ENCODE results near the gene NMRAL1. TPM values are rescaled to one million over a fixed set of nuclear protein-coding genes. Genes with fewer than 3 reads are reported as not detected.

The NMRAL1 gene
- total and polyA plus RNA-seq, 10 of the 15 experiments (the other 5 are each of a cell fraction or from before 2014, with no cell fraction given): 4.8 to 102 (median 62.5) TPM

DNA sequence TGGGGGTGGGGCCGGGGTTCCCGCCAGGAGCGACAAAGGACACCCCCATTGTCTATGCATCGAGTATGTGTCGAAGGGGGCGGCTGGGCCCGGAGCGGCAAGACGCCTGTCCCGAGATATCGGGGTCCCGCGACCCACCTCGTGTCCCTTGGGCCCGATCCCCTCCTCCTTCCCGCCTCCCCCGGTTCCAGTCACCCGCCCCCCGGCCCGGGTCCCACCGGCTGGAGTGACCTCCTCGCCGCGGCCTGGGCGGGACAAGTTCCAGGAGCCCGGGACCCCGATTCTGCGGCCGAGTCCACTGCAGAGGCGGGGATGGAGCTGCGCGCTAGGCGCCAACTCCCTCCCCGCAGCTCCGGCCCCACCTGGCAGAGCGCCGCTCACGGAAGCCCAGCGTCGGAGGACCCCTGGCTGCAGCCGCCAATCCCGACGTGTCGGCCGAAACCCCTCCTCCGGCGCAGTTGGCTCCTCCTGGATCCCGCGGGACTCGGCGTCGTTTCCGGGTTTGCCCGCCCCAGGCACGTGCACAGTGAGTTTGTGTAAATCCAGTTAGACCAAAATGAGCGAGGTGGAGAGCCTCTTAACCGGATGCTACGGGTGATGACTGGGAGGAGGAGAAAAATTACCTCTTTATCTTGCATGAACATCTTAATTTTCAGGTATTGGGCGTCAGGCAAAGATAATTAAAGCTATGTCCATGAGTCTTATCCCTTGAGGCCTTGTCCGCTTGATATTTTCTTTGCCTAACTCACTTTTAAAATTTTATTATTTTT, at the start of gene NMRAL1 (continued):
- TF ChIP-seq, protein P1, sequence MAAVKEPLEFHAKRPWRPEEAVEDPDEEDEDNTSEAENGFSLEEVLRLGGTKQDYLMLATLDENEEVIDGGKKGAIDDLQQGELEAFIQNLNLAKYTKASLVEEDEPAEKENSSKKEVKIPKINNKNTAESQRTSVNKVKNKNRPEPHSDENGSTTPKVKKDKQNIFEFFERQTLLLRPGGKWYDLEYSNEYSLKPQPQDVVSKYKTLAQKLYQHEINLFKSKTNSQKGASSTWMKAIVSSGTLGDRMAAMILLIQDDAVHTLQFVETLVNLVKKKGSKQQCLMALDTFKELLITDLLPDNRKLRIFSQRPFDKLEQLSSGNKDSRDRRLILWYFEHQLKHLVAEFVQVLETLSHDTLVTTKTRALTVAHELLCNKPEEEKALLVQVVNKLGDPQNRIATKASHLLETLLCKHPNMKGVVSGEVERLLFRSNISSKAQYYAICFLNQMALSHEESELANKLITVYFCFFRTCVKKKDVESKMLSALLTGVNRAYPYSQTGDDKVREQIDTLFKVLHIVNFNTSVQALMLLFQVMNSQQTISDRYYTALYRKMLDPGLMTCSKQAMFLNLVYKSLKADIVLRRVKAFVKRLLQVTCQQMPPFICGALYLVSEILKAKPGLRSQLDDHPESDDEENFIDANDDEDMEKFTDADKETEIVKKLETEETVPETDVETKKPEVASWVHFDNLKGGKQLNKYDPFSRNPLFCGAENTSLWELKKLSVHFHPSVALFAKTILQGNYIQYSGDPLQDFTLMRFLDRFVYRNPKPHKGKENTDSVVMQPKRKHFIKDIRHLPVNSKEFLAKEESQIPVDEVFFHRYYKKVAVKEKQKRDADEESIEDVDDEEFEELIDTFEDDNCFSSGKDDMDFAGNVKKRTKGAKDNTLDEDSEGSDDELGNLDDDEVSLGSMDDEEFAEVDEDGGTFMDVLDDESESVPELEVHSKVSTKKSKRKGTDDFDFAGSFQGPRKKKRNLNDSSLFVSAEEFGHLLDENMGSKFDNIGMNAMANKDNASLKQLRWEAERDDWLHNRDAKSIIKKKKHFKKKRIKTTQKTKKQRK (IDR thresholded peaks at IDR 0.05; ENCODE audit: low read depth, low read length): no peak
- TF ChIP-seq CREM (IDR thresholded peaks at IDR 0.05; ENCODE audit: low read depth) (peak; percentile 56; the same call in 1 of the 2 replicates), SMC3 (IDR thresholded peaks at IDR 0.05; ENCODE audit: borderline replicate concordance, low read length) (no peak), ZSCAN29 (IDR thresholded peaks at IDR 0.05) (no peak), MYC (IDR thresholded peaks at IDR 0.05; ENCODE audit: insufficient read depth, insufficient read length, insufficient replicate concordance, low read length, severe bottlenecking) (no peak), SMARCA5 (IDR thresholded peaks at IDR 0.05) (no peak), STAT1 (conservative IDR thresholded peaks at IDR 0.05) (no peak), NR2F1 (conservative IDR thresholded peaks at IDR 0.05) (no peak), ATF2 (IDR thresholded peaks at IDR 0.05; ENCODE audit: low read length) (no peak), PAX5 (IDR thresholded peaks at IDR 0.05; ENCODE audit: borderline replicate concordance, low read depth, low read length) (no peak), MXI1 (IDR thresholded peaks at IDR 0.05; ENCODE audit: low read depth, low read length) (peak; percentile 93), CHD1 (IDR thresholded peaks at IDR 0.05; ENCODE audit: low read depth, low read length) (no peak), YBX1 (IDR thresholded peaks at IDR 0.05) (no peak), TBL1XR1 (IDR thresholded peaks at IDR 0.05; ENCODE audit: low read depth, low read length) (no peak), CUX1 (IDR thresholded peaks at IDR 0.05; ENCODE audit: insufficient replicate concordance, low read depth, low read length) (no peak), FOS (IDR thresholded peaks at IDR 0.05; ENCODE audit: borderline replicate concordance, extremely low read depth, insufficient read length) (no peak), SREBF2 (IDR thresholded peaks at IDR 0.05; ENCODE audit: low read length) (no peak), RBBP5 (conservative IDR thresholded peaks at IDR 0.05) (no peak)
- TF ChIP-seq, protein P2, sequence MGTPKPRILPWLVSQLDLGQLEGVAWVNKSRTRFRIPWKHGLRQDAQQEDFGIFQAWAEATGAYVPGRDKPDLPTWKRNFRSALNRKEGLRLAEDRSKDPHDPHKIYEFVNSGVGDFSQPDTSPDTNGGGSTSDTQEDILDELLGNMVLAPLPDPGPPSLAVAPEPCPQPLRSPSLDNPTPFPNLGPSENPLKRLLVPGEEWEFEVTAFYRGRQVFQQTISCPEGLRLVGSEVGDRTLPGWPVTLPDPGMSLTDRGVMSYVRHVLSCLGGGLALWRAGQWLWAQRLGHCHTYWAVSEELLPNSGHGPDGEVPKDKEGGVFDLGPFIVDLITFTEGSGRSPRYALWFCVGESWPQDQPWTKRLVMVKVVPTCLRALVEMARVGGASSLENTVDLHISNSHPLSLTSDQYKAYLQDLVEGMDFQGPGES (IDR thresholded peaks at IDR 0.05): no peak
- TF ChIP-seq, protein P3, sequence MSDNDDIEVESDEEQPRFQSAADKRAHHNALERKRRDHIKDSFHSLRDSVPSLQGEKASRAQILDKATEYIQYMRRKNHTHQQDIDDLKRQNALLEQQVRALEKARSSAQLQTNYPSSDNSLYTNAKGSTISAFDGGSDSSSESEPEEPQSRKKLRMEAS (IDR thresholded peaks at IDR 0.05; ENCODE audit: low read depth, low read length): peak; percentile 96

Measured in GM12878 (cell line).